AG08395 (cell line): ENCODE measurements around the gene TIGD6.
A peak's percentile ranks its signal among the peaks of the same experiment; 100 is the strongest.
"Not testable (repeated sequence)": the region's sequence is repeated elsewhere in the genome, so short reads cannot be mapped to it uniquely, and the experiment has no call there.

Source experiments
- DNase-seq: peaks from one replicate; pipeline ENCODE4 v3.0.0; 2012; ENCODE audit warnings: mixed read lengths, low spot score

The TIGD6 gene

DNA sequence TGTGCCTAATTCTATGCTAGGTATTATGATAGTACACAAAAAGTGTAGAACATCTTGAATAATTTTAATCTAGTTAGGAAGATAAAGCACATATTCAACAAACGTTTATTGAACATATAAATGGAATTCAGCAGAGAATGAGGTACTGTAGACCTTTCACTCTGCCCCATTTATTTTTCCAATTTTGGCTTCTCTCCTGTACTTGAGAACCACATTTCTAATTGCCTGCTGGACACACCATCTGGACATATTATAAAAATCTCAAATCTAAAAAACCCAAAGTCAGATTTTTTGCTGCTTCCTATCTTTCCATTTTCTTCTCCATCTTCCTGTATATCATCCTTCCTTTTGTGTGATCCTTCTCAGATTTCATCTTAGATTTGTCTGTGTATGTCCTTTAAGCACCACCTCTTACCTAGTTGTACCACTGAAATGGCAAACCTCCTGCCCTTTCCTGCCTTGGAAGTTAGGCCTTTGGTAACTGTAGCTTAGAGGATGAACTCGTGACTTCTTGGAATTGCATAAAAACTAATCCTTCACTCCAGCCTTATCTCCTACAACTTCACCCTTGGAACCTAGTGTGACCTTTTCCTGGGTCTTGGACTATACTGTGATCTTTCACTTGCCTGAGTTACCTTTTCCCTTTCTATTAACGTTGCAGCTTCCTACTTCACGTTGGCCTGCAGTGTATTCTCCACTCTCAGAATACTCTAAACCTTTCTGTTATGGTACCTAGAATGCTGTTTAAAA, 31.1 kb downstream of the TIGD6 start:
- no peak for DNase-seq

GRCh38 chr5:149966946-149967345, 33.5 kb downstream of the TIGD6 start:
- no peak for DNase-seq

DNA sequence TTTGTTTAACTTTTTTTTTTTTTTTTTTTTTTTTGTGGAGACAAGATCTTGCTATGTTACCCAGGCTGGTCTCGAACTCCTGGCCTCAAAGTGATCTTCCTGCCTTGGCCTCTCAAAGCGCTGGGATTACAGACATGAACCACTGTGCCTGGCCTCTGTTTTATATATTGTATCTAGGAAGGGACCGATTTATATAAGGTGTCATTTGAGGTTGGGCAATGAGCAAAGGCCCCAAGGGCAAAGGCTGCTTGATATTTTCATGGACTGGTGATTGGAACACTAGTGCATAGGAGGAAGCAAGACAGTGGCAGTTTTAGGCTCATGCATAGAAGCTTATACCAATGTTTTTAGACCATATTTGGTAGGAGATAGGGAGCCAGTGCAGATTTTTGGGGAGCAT, 36.7 kb downstream of the TIGD6 start:
- no peak for DNase-seq

GRCh38 chr5:149962601-149963300, 37.7 kb downstream of the TIGD6 start:
- DNase-seq: no peak

GRCh38 chr5:149961957-149962409, 38.5 kb downstream of the TIGD6 start:
- peak; percentile 71 for DNase-seq

DNA sequence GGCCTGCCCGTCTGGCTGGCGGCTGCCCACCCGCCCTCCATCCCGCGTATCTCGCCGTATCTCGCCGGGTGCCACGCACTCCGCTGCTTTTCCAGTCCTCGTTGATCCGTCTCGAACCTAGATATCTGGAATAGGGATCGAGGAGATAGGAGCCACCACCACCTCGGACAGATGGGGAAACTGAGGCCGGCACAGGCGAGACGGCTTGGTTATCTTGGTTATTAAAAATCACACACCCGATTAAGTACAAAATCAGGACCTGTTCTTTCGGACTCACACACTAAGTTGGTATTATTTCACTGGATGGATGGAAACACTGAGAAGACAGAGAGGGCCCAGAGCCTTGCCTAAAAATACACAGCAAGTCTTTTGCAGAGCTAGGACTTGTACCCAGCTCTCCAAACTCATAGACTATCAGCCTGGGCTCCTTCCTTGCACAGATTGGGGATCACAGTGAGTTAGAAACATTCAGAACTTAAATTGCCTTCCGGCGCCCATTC, 39.2 kb downstream of the TIGD6 start:
- no peak for DNase-seq

GRCh38 chr5:149960272-149961185, 39.9 kb downstream of the TIGD6 start, which contains the start of gene SLC26A2:
Gene SLC26A2 (plus strand): TSS chr5:149960758. CDS start chr5:149977653, 16,895 bp downstream.
- peak; percentile 99 for DNase-seq

DNA sequence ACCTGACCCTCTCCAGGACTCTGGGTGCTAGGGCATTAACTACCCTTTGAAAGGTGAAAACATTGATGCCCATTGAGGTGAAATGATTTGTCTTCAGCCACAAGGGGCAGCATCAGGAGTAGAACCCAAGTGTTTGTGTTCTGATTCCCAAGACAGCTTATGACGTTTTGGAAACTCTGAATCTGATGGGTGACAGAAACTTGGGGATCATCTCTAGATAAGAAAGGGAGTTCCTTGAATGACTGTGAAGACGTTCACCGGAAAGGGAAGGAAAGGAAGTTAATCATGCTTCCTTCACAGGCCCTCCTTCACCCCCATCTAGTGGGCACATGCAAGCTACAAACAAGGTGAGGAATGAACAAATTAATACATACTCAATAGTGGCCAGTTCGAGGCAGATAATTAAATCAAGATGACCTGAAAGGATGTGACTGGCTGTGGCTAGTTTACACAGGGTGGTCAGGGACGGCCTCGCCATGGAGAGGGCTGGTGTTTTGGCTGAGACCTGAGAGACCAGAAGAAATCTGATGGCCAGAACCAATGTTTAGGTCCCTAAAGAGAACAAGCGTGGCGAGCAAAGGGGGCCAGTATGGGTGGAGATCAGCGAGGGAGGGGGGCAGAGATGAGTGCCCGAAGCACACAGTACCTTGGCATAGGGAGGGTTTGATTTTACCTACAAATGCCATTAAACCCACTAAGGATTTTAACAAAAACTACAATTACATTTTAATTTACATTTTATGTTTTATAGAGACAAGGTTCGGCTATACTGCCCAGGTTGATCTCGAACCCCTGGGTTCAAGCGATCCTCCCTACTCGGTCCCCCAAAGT, 40.8 kb downstream of the TIGD6 start:
- DNase-seq: peak; percentile 67

GRCh38 chr5:149957855-149958254, 42.6 kb downstream of the TIGD6 start:
- DNase-seq: no peak

GRCh38 chr5:149956685-149957084, 43.8 kb downstream of the TIGD6 start:
- DNase-seq: no peak

DNA sequence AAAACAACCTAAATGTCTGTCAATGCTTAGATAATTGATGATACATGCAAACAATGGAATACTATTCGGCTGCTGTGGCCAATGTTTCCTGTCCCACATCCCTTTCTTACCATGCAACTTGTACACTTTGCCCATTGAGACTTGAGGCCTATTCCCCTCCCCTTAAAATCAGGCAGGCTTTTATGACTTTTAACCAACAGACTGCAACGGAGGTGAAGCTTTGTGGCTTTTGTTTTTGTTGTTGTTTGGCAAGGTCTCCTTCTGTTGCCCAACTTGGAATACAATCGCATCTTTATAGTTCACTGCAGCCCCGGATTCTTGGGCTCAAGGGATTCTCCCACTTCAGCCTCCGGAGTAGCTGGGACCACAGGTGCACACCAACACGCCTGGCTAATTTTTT, 45.7 kb downstream of the TIGD6 start:
- DNase-seq: no peak

DNA sequence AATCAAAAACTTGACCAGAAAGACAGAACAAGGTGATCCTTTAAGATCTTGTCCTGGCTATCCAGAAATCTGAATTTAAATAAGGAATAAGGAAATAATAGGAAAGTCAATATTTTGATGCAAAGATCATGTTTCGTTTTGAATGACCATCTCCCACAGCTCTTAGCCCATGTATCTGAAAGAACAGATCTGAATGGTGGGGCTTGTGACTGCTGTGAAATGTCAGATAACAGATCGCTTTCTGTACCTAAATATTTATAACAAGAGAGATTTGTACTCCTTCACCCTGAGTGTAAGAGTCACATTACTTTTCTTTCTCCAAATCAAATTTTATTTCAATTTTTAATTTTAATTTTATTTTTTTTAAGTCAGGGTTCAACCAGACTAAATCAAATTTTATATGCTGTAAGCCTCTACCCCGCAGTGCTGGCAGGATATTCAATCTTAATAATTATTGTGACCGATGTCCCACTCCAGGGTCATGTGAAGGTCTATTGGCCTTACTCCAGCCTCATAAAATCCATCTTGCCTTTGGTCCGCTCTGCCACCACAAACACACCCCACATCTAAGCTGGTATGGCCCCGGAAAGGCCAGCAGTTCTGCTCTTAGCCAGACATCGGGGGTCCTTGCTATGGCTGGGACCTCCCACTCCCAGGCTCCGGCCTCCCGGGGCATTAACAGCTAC, 46.9 kb downstream of the TIGD6 start:
- no peak for DNase-seq

GRCh38 chr5:149951138-149951749, 49.2 kb downstream of the TIGD6 start:
- no peak for DNase-seq

GRCh38 chr5:149948993-149949392, 51.5 kb downstream of the TIGD6 start:
- no peak for DNase-seq

DNA sequence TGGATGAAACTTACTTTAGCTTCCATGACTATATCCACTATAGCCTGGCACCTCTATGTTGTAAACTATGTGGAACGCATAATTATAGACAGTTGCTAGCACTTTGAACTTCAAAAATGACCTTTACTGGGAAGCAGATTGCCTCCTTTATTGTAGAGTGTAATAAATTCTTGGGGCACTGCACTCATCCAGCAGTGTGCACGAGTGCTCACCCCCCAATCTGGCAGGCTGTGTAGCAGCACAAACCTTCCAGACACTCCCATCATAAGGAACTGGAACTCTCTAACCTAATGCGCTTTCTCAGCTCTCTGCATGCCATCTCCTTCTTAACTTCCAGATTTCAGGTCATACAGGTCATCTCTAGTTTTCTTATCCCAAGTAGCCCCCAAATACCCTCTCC, 54.3 kb downstream of the TIGD6 start:
- no peak for DNase-seq

GRCh38 chr5:149944666-149945065, 55.8 kb downstream of the TIGD6 start, which contains the start of gene PDE6A:
Gene PDE6A (minus strand): TSS chr5:149944793. CDS start chr5:149944673, 120 bp downstream.
- no peak for DNase-seq

- not testable (repeated sequence) for DNase-seq
These were observed 57.1 kb downstream of the TIGD6 start for GRCh38 chr5:149943177-149943949.
